ENCODE measurements around the gene ARL17B.
"Not testable (repeated sequence)": the region's sequence is repeated elsewhere in the genome, so short reads cannot be mapped to it uniquely, and the experiment has no call there.

DNA sequence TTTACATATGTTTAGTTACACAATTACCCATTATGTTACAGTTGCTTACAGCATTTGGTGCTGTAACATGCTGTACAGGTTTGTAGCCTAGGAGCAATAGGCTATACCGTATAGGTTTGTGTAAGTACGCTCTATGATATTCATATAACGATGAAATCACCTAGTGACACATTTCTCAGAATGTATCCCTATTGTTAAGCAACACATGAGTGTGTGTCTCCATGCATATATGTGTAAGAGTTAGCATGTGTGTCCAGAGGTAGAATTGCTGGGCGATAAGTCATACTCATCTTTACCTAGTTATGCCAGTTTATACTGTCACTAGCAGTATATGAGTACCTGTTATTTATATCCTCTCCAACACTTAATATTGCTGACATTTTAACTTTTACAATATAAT, 21.6 kb upstream of the ARL17B start:
- TF ChIP-seq, protein P1, sequence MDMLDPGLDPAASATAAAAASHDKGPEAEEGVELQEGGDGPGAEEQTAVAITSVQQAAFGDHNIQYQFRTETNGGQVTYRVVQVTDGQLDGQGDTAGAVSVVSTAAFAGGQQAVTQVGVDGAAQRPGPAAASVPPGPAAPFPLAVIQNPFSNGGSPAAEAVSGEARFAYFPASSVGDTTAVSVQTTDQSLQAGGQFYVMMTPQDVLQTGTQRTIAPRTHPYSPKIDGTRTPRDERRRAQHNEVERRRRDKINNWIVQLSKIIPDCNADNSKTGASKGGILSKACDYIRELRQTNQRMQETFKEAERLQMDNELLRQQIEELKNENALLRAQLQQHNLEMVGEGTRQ (IDR thresholded peaks at IDR 0.05; ENCODE audit: low read depth, low read length): not testable (repeated sequence)
- TF ChIP-seq CTCF (conservative IDR thresholded peaks at IDR 0.05; ENCODE audit: low read depth, low read length); CHD1 (IDR thresholded peaks at IDR 0.05; ENCODE audit: low read depth, low read length); POLR2A (IDR thresholded peaks at IDR 0.05; ENCODE audit: low read depth, low read length): not testable (repeated sequence)
